DND-41 (cell line): ENCODE measurements around the gene MAP6.

ENCODE experiments used
- EZH2 ChIP-seq: IDR thresholded peaks from 3 replicates; pipeline ENCODE4 v1.6.1; 2012; ENCODE audit warnings: borderline replicate concordance, low read depth, mild to moderate bottlenecking, moderate library complexity, low read length, inconsistent platforms; ENCODE audit not compliant: severe bottlenecking
- TF ChIP-seq, protein P1 (sequence below): IDR thresholded peaks from 2 replicates; pipeline ENCODE4 v1.5.1; 2012; ENCODE audit warnings: borderline replicate concordance, low read length, moderate library complexity, mild to moderate bottlenecking; ENCODE audit not compliant: poor library complexity, severe bottlenecking; ENCODE audit errors: extremely low read depth

DNA sequence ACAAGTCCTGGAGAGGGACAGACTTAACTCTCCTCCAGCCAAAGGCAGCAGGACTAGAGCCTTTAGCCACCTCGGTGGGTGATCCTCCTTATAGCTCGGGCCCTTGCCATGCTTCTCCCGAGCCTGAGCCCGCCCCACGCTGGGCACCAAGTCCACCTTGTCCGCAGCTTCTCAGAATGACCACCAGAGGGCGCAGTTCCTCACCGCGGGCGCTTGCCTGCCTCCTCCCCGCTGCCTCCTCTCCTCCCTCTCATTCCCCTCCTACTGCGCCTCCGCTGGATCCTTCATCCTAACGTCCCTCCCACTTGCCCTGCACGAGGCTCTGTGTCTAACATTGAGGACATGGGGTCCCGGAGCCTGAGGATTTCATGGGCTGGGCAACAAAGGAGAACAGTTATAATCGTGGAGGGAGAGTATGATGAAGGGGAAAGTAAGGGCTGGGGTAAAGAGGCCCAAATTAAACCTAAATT, 37.5 kb upstream of the MAP6 start:
- TF ChIP-seq, protein P1, sequence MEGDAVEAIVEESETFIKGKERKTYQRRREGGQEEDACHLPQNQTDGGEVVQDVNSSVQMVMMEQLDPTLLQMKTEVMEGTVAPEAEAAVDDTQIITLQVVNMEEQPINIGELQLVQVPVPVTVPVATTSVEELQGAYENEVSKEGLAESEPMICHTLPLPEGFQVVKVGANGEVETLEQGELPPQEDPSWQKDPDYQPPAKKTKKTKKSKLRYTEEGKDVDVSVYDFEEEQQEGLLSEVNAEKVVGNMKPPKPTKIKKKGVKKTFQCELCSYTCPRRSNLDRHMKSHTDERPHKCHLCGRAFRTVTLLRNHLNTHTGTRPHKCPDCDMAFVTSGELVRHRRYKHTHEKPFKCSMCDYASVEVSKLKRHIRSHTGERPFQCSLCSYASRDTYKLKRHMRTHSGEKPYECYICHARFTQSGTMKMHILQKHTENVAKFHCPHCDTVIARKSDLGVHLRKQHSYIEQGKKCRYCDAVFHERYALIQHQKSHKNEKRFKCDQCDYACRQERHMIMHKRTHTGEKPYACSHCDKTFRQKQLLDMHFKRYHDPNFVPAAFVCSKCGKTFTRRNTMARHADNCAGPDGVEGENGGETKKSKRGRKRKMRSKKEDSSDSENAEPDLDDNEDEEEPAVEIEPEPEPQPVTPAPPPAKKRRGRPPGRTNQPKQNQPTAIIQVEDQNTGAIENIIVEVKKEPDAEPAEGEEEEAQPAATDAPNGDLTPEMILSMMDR: peak; percentile 94
- no peak for TF ChIP-seq EZH2
